Stimulated activated naive CD8-positive, alpha-beta T cell treated with anti-CD3 and anti-CD28 coated beads, Interleukin-15, amount 100 ng/mL, for 72 hours (primary cell): Measurements from ENCODE around the gene RTP5.
A peak's percentile ranks its signal among the peaks of the same experiment; 100 is the strongest.

ENCODE experiments used
- ATAC-seq: fragments of 150-1000 bp; cut with Tn5 transposase; 2 replicates; pipeline ENCODE4 v1.10.0; 2021; ENCODE audit warnings: mild to moderate bottlenecking, moderate library complexity
- DNase-seq, 2 donors: peaks; one replicate each; pipeline ENCODE4 v3.0.0; 2021 to 2022
- H3K27ac Mint-ChIP-seq, 2 donors: one replicate each; pipeline ENCODE4 v1.8.0; 2022; ENCODE audit warnings: mild to moderate bottlenecking in 2 of 2, mixed read lengths in 2 of 2, moderate library complexity in 2 of 2
- H3K27me3 Mint-ChIP-seq: one replicate; pipeline ENCODE4 v1.8.0; 2022; ENCODE audit warnings: mixed read lengths
- H3K4me1 Mint-ChIP-seq: one replicate; pipeline ENCODE4 v1.8.0; 2022; ENCODE audit warnings: mild to moderate bottlenecking, mixed read lengths
- H3K4me3 Mint-ChIP-seq, 2 donors: one replicate each; pipeline ENCODE4 v1.8.0; 2022; ENCODE audit warnings: mild to moderate bottlenecking in 2 of 2, mixed read lengths in 2 of 2, moderate library complexity in 1 of 2
- H3K9me3 Mint-ChIP-seq, 2 donors: one replicate each; pipeline ENCODE4 v1.8.0; 2022; ENCODE audit warnings: mixed read lengths in 2 of 2

Gene RTP5

GRCh38 chr2:241837197-241837965, 32.1 kb upstream of the RTP5 start:
- peaks cover 62% of the 10 kb centered on the region for H3K27me3 Mint-ChIP-seq
- H3K4me1 Mint-ChIP-seq, result peaks cover 23% of the 10 kb centered on the region
- ATAC-seq (no peak), DNase-seq (no peak)
- H3K9me3 Mint-ChIP-seq, result peaks cover 0 to 8% of the 10 kb centered on the region in 2 donors
- H3K4me3 Mint-ChIP-seq, result no peak overlapping the region
- no peak overlapping the region for H3K27ac Mint-ChIP-seq

DNA sequence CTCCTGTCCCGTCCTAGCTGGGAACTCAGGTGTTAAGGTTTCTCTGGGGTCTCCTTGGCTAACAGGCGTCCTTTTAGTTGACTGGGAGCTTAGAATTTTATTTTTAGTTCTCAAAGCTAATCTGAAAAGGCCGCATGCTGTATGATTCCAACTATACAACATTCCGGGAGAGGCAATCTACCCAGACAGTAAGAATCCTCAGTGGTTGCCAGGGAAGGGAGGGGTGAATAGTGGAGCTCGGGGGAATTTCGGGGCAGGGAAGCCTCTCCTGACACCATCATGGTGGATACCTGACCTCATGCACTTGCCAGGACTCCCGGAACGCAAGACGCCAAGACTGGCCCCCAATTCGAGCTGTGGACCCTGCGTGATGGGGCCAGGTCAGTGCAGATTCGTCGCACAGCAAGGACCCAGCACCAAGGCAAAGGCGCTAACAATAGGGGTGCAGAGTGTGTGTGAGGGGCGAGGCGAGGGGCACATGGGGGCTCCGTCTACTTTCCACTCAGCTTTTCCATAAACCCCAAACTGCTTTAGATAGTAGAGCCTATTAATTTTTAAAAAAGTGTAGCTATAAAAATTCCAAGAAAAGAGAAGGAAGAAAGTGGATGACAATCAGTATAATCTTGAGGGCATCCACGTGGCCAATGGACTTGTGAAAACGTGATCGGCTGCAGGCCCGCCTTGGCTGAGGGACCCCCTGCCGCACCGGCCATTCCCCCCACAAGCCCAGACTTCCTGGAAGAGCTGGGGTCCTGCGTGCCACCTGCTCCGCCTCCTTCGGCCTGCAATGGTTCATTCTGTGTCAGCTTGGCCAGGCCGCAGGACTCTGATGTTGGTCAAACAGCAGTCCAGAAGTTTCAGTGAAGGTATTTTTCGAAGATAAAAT, 28.1 kb upstream of the RTP5 start:
- H3K27ac Mint-ChIP-seq, result no peak overlapping the region

GRCh38 chr2:241842067-241842415, 27.5 kb upstream of the RTP5 start:
- peaks cover 53% of the 10 kb centered on the region for H3K4me1 Mint-ChIP-seq
- no peaks in the 10 kb centered on the region for H3K9me3 Mint-ChIP-seq
- no peak for DNase-seq
- peaks cover 53% of the 10 kb centered on the region for H3K27me3 Mint-ChIP-seq
- H3K4me3 Mint-ChIP-seq, result no peak overlapping the region
- no peak for ATAC-seq
- H3K27ac Mint-ChIP-seq, result no peak overlapping the region

More for the DNA sequence above, 28.1 kb upstream of the RTP5 start:
- H3K4me3 Mint-ChIP-seq, result no peak overlapping the region
- peaks cover 47% of the 10 kb centered on the region for H3K4me1 Mint-ChIP-seq
- H3K27me3 Mint-ChIP-seq, result peaks cover 59% of the 10 kb centered on the region
- ATAC-seq (no peak), DNase-seq (no peak)
- peaks cover 0 to under 1% of the 10 kb centered on the region in 2 donors for H3K9me3 Mint-ChIP-seq

DNA sequence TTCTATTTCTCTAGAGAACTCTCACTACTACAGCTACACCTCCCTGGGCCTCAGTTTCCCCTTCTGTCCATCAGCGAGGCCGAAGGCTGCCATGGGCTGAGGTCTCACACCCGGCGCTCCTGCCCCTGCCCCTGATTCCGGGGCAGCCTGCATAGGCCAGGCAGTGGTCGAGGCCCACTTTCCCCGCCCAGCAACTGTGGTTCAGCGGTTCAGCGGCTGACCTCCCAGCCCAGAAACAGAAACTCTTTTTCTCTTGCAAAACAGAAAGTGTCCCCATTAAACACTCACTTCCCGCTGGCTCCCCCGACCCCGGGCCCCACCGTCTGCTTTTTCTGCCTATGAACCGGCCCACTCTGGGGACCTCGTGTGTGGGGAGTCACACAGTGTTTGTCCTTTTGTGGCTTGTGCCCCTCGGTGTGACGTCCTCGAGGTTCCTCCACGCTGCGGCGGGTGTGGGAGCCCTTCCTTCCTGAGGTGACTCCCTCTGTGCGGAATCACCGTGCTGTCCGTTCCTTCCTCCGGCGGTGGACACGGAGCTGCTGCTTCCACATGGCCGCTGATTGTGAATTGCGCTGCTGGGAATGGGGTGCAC, 26.8 kb upstream of the RTP5 start:
- peak overlapping the region; percentile 74 to 86 for H3K4me3 Mint-ChIP-seq

DNA sequence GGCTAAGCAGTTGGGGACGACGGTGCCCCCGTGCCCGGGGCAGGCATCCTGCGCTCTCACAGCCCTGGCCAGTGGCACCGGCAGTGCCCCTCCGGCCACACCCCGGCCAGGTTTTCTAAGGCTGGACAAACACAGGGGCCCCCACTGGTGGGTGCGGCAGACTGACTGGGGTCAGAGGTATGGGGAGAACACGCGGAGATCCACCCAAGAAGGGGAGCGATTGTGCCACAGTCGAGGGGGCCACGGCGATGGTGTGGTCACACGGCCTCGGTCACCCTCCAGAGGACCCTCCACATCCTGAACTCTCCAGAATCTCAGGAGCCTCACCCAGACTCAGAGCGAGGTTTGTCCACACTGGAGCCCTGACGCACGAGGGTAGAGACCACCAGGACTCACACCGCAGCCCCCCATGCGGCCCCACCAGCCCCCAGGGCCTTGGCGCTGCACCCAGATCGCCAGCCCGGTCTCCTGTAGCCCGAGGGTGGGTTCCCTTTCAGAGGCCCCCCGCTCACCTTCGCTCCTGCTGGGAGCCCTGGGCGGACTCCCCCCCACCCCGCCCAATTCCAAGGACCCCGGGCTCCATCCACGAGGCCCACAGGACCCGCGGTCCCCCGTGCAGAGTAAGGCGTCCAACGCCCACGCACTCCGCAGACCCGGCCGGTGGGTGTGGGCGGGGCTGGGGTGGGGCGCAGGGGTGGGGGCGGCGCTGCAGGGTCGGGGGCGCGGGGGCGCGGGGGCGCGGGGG, 26.0 kb upstream of the RTP5 start:
- ATAC-seq, result peak; percentile 22
- DNase-seq, result no peak
- peaks cover 52% of the 10 kb centered on the region for H3K4me1 Mint-ChIP-seq
- no peaks in the 10 kb centered on the region for H3K9me3 Mint-ChIP-seq
- H3K27me3 Mint-ChIP-seq, result peaks cover 39% of the 10 kb centered on the region
- peak overlapping the region; percentile 74 to 86 for H3K4me3 Mint-ChIP-seq
- H3K27ac Mint-ChIP-seq, result no peak overlapping the region

More for the DNA sequence above, 26.8 kb upstream of the RTP5 start:
- H3K27me3 Mint-ChIP-seq, result peaks cover 46% of the 10 kb centered on the region
- DNase-seq, result peak; percentile 53 to 75
- H3K9me3 Mint-ChIP-seq, result no peaks in the 10 kb centered on the region
- peak; percentile 57 for ATAC-seq
- peaks cover 52% of the 10 kb centered on the region for H3K4me1 Mint-ChIP-seq
- peak overlapping the region; percentile 24 to 87 for H3K27ac Mint-ChIP-seq

DNA sequence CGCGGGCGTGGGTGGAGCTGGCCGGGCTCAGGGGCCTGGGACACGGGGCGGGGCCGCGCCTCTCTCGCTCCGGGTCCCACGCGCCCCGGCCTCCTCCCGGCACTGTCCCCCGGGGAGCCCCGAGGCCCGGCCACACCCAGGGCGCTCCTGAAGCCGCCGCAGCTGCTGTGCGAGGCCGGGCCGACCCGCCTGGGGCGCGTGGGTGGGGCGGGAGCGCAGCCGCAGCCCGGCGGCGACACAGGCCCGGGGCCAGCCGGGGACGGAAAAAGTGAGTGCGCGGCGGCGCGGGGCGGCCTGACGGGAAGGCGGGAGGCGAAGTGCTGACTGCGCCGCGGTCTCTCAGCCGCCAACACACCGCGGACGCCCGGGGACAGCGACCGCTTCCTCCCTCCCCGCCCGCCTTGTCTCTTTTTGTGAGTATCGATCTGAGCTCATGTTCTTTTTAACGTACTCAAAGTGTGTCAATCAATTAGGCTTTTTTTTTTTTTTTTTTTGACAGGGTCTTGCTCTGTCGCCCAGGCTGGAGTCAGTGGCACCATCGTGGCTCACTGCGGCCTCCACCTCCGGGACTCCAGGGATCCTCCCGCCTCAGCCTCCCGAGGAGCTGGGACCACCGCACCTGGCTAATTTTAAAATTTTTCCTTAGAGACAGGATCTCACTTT, 25.3 kb upstream of the RTP5 start:
- Mint-ChIP-seq H3K4me3 (peak overlapping the region; percentile 78 to 79), H3K4me1 (peaks cover 52% of the 10 kb centered on the region), H3K9me3 (no peaks in the 10 kb centered on the region), H3K27ac (peak overlapping the region in 1 of 2 donors; percentile 76), H3K27me3 (peaks cover 32% of the 10 kb centered on the region)
- DNase-seq (peak; percentile 86 to 91), ATAC-seq (peak; percentile 87)

GRCh38 chr2:241844831-241845578, 24.5 kb upstream of the RTP5 start:
- Mint-ChIP-seq H3K27me3 (peaks cover 23% of the 10 kb centered on the region), H3K9me3 (no peaks in the 10 kb centered on the region), H3K4me3 (peak overlapping the region; percentile 78 to 79), H3K4me1 (peaks cover 52% of the 10 kb centered on the region), H3K27ac (no peak overlapping the region)
- ATAC-seq (no peak), DNase-seq (no peak)

DNA sequence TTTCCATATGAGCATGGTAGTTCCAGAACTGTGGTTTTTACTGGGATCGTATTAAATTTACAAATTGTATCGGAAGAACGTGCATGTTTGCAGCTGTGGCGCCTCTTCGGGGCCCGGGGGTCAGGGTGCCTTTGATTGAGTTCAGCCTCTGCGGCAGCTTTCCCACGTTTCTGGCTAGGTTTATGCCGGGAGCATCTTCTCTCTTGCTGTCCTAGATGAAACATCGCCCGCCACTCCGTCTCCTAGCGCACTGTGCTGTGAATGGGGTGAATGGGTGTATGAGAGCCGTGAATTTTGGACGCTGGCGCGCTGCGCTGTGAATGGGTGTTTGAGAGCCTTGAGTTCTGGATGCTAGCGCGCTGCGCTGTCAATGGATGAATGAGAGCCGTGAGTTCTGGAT, 23.1 kb upstream of the RTP5 start:
- ATAC-seq, result no peak
- DNase-seq, result no peak
- peaks cover 13% of the 10 kb centered on the region for H3K27me3 Mint-ChIP-seq
- peaks cover 48% of the 10 kb centered on the region for H3K4me1 Mint-ChIP-seq
- no peaks in the 10 kb centered on the region for H3K9me3 Mint-ChIP-seq
- peak overlapping the region in 1 of 2 donors; percentile 26 for H3K27ac Mint-ChIP-seq
- H3K4me3 Mint-ChIP-seq, result peak overlapping the region; percentile 78 to 79

GRCh38 chr2:241848761-241849615, 20.5 kb upstream of the RTP5 start:
- peaks cover 31% of the 10 kb centered on the region for H3K4me1 Mint-ChIP-seq
- peak overlapping the region in 1 of 2 donors; percentile 92 for H3K27ac Mint-ChIP-seq
- DNase-seq, result peak in 1 of 2 donors; percentile 9
- no peak overlapping the region for H3K4me3 Mint-ChIP-seq
- ATAC-seq, result peak; percentile 26
- no peaks in the 10 kb centered on the region for H3K9me3 Mint-ChIP-seq
- H3K27me3 Mint-ChIP-seq, result no peaks in the 10 kb centered on the region

DNA sequence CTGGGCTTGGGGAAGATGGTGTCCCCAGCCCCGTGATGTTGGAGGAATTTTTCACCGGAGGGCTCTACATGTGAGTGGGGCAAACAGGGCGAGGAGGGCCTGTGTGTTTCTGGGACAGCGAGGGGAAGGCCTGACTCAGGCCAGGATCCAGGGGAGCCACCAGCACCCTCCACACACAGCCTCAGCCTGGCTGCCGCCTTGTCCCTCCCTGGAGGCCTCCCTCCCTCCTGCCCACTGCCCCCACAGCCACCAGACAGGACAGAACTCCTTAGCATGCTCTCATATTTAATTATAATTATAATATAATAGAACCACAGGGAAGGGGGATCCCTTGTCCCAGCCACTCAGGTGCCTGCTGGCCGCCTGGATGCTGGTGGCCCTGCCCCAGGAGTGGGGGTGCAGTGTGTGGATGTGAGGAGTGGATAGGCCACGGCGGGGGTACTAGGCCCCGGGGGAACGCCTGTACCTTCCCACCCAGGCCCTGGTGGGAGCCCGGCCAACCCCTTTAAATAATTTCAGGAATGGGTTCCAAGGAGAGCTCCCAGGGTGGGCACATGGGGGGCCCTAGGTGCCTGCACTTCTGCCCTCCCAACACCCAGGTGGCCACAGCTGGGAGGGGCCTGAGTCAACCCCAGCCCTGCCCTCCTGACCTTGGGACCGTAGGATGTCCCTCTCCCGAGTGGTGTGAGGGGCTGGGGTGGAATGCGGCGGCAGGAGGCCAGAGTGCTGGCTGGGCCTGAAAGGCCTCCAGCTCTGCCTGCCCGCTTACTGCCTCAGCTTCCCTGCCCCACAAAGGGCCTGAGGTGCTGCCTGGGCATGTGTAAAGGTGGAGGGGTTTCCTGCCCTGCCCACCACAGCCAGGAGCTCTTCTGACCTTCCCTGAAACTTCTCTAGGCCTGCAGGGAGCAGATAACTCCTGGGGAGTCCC, 19.6 kb upstream of the RTP5 start:
- peak overlapping the region in 1 of 2 donors; percentile 92 for H3K27ac Mint-ChIP-seq
- ATAC-seq (peak; percentile 13), DNase-seq (no peak)
- peaks cover 32% of the 10 kb centered on the region for H3K4me1 Mint-ChIP-seq
- no peaks in the 10 kb centered on the region for H3K27me3 Mint-ChIP-seq
- H3K9me3 Mint-ChIP-seq, result no peaks in the 10 kb centered on the region
- no peak overlapping the region for H3K4me3 Mint-ChIP-seq

- peak; percentile 14 for ATAC-seq
- peak in 1 of 2 donors; percentile 13 for DNase-seq
- H3K27me3 Mint-ChIP-seq, result no peaks in the 10 kb centered on the region
- H3K27ac Mint-ChIP-seq, result no peak overlapping the region
- H3K4me3 Mint-ChIP-seq, result no peak overlapping the region
- H3K9me3 Mint-ChIP-seq, result no peaks in the 10 kb centered on the region
- peaks cover 30% of the 10 kb centered on the region for H3K4me1 Mint-ChIP-seq
Observed at GRCh38 chr2:241850544-241851324, 18.8 kb upstream of the RTP5 start.
